Stimulated activated CD4-positive, alpha-beta T cell treated with anti-CD3 and anti-CD28 coated beads, TNF-alpha, amount 100 ng/mL, for 4 hours (primary cell): ENCODE measurements around the gene ADARB1.
"Not testable (repeated sequence)": the region's sequence is repeated elsewhere in the genome, so short reads cannot be mapped to it uniquely, and the experiment has no call there.

ENCODE experiments used
- DNase-seq, 3 experiments: peaks; one replicate each; pipeline ENCODE4 v3.0.0-alpha.2; 2020; ENCODE audit warnings: low read depth in 3 of 3

The ADARB1 gene

GRCh38 chr21:45114475-45114874, 40.1 kb downstream of the ADARB1 start:
- no peak for DNase-seq

DNA sequence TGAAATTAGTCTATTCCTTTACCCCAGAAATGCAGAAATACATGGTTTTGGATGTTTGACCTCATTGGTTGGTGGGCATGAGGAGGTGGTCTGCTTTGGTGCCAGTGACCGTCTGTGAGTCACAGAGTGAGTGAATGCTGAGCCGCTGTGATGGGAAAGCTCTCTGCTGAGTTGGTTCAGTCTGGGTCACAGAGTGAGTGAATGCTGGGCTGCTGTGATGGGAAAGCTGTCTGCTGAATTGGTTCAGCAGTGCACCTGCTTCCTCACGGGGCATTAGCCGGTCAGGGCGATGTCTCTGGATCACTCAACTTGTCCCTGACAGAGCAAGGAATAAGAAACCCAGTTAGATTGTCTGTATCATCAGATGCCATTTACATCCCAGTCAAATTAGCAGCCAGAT, 40.8 kb downstream of the ADARB1 start:
- DNase-seq, result no peak

GRCh38 chr21:45116066-45116465, 41.7 kb downstream of the ADARB1 start:
- no peak for DNase-seq

GRCh38 chr21:45117314-45117713, 42.9 kb downstream of the ADARB1 start:
- DNase-seq, result no peak

DNA sequence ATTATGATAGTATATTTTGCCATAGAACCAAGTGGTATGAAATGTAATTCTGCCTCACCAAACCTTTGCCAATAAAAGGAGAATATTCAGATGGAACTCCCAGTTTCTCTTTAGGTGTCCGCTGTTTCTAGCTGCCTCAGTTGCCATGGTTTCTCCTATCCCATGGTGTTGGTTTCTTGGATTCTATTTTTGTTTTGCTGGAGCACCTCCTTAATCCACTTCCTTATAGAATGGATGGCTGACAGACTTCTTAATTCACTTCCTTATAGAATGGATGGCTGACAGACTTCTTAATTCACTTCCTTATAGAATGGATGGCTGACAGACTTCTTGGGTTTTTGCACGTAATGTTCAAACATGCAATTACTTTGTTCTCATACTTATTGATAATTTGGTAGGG, 43.7 kb downstream of the ADARB1 start:
- DNase-seq, result no peak

DNA sequence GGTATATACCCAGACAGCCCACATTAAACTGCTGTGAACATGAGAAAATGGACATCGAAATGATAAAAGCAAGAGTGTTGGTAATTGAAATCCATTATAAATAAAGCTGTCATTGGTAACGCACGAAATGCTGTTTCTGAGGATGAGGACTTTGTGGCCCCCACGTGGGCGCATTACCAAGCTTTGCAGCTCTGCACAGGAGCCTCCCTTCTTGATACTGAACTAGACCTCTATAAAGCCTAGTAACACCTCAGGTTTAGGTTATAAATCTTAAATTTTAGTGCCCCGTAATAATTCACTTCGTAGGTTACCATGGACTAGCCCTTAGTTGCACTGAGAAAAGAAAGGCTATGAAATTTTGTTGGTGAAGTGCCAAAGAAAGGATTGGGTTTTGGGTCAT, 45.4 kb downstream of the ADARB1 start:
- DNase-seq, result no peak

DNA sequence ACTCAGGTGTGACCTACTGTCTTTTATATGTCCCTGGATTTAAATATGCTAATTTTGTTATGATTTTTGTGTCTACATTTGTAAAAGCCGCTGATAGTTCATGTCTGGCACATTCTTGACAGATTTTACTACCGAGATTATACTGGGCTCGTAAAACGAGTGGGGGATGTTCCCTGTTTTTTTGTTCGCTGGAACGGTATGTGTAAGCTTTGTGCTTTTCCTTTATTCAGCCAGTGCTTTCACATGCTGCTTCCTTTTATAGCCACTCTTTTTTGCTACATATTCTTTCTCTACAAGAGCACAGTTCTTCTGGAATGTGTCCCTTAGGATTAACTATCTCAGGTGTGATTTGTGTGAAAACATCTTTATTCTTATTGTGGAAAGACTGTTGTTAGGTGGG, 46.6 kb downstream of the ADARB1 start:
- DNase-seq, result no peak

DNA sequence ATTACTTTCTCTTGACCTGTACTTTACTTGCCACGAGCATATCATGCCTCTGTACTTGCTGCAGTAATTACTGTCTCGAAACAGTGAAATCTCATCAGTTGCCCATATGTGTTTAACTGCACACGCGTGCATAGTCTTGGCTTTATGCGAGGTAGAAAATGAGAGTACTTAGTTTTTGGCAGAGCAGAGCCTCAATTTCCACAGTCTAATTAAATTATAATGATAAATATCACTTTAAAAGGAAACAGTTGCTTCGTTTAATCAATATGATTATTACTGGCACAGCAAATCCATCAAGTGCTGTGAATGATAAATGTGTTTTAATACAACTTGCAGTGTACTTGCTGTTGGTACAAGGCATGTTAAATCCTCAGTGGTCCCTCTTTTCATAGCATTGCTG, 47.6 kb downstream of the ADARB1 start:
- no peak for DNase-seq

- DNase-seq, result no peak
These were observed 48.2 kb downstream of the ADARB1 start for GRCh38 chr21:45122432-45123132.

DNA sequence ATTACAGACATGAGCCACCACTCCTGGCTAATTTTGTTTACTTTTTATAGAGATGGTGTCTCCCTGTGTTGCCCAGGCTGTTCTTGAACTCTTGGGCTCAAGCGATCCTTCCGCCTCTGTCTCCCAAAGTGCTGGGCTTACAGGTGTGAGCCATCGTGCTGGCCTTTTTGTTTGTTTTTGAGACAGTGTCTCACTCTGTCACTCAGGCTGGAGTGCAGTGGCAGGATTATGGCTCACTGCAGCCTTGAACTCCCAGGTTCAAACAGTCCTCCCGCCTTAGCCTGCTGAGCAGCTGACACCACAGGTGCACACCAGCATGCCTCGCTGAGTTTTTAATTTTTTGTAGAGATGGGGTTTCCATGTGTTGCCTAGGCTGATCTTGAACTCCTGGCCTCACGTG, 49.1 kb downstream of the ADARB1 start:
- DNase-seq, result no peak

DNA sequence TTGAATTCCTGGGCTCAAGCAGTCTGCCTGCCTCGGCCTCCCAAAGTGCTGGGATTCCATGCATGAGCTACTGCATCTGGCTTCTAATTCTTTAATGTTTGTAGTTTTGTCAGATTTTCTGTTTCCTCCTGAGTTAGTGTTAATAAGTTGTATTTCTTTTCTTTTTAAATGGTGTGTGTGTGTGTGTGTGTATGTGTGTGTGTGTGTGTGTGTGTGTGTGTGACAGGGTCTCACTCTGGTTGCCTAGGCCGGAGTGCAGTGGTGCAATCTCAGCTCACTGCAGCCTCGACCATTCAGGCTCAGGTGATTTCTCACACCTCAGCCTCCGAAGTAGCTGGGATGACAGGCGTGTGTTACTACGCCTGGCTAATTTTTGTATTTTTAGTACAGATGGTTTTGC, 50.2 kb downstream of the ADARB1 start:
- no peak for DNase-seq

DNA sequence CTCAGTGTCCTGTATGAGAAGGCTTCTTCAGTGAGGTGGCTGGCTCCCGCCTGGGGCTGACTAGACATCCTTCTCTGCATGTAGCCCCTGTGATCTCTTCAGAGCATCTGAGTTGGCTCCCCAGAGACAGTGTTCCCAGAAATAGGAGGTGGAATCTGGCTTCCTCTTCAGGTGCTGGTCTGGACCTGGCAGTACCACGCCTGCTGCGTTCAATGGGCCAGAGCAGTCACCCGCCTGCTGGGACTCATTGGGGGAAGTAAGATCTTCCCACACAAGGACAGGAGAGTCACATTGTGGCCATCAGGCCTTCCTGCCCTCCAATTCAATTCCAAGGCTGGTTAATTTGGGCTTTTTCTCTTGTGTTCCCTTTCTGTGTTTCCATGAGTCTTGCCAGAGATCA, 51.0 kb downstream of the ADARB1 start:
- DNase-seq, result no peak

GRCh38 chr21:45126204-45126626, 51.8 kb downstream of the ADARB1 start:
- DNase-seq, result no peak

GRCh38 chr21:45126983-45127382, 52.6 kb downstream of the ADARB1 start:
- DNase-seq, result no peak

- no peak for DNase-seq
These were observed 53.6 kb downstream of the ADARB1 start for GRCh38 chr21:45127937-45128336.

DNA sequence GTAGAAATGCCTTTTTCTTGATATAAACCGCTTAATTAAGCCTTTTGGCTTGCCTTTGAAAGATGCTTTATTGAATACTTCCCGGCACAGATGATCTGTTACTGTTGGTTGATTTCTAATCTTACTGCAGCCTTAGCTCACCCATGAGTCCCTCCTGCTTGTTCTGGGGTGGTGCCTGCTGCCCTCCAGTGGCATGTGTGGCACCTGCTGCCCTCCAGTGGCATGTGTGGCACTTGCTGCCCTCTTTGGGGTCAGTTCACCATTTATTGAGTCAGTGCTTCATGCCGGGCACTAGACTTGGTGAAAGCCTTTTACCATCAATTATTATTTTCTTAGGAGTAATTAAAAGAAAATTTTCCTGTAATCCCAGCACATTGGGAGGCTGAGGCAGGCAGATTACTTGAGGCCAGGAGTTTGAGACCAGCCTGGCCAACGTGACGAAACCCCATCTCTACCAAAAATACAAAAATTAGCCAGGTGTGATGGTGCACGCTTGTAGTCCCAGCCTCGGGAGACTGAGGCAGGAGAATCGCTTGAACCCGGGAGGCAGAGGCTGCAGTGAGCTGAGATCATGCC, 54.3 kb downstream of the ADARB1 start:
- DNase-seq, result peak; percentile 44 to 65 (median 59)

DNA sequence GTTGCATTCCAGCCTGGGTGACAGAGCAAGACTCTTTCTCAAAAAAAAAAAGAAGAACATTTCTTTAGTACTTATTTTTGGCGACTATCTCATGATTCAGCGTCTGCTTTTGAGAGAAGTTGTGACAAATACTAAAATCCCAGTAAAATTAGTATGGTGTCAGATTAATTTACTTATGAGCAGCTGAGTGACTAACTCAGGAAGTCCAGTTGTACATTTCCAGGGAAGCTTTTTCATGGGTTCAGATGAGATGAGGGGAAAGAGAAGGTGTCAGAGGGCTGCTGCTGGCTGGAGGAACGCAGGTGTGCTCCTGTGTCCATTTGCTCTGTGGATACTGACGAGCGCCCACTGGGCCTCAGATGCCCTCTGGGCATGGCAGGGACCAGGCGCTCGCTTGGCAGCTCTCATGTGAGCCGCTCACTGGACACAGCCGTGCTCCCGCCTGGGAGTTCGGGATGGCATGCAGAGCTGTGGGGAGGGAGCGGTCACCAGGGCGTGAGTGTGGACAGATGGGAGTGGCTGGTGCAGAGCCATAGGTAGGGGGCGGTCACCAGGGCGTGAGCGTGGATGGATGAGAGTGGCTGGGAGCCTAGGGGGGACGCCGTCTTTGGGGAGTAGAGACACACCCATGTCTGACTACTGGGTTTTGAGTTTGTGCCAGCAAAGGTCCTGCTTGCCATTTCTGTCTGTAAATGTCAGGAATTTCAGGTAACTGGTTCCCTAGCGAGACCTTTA, 55.0 kb downstream of the ADARB1 start:
- no peak for DNase-seq

DNA sequence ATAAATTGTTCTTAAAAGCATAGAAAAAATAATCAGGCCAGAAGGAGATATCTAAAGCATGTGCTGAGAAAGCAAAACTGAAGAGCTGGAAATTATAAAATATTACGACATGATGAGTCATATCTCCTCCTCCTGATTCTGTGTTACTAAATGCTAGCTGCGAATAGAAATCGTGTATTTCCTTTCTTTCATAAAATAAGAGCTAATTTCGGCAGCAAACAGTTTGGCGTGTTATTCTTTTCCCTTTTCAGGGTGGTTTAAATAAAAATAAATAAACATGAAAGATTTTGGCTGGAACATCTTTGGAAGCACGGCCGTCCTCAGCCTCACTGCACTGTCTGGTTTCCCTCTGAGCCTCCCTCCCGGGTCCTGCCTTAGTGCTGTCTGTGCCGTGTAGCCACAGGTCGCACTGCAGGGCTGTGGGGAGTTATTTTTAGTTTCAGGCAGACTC, 56.0 kb downstream of the ADARB1 start:
- no peak for DNase-seq

DNA sequence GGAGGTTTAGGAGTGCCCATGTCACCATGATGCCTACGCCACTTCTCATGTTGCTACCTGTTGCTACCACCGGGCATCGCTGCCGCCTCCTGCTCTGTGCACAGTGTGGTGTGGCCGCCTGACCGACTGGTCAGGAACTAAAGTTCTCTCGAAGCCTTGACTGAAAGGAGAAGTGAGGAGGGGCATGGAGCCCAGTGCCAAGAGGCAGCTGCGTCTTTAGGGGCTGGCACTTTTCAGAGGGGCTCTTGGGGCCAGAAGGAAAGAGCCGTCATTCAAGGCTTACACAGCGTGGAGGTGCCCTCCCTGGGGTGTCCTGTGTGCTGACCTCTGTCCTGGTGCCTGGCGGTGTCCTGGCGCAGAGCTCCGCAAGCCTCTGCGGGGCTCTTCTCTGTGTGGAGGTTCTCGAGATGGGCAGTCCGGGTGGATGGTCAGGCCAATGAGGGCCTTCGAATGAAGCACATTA, 57.2 kb downstream of the ADARB1 start:
- no peak for DNase-seq

GRCh38 chr21:45132841-45133573, 58.6 kb downstream of the ADARB1 start:
- DNase-seq, result no peak

- DNase-seq, result not testable (repeated sequence)
These were observed 59.3 kb downstream of the ADARB1 start for GRCh38 chr21:45133574-45134278.
